ENCODE measurements around the gene SLC12A9.

The SLC12A9 gene

GRCh38 chr7:100818366-100818765 lies 34.1 kb upstream of the SLC12A9 start:
- Histone ChIP-seq H4K91ac (ENCODE audit: low read length) (no peak overlapping the region), H2BK5ac (ENCODE audit: low read depth, low read length, poor library complexity, severe bottlenecking) (no peak overlapping the region), H2BK12ac (ENCODE audit: low read length in 2 of 2) (no peak overlapping the region), H3K27ac (ENCODE audit: low read length, poor library complexity, severe bottlenecking) (no peak overlapping the region), H2BK15ac (ENCODE audit: low read depth, poor library complexity, severe bottlenecking) (no peak overlapping the region), H3K79me1 (replicated peaks; ENCODE audit: low read length, poor library complexity, severe bottlenecking) (peaks cover 40% of the 10 kb centered on the region), H3K14ac (ENCODE audit: low read length in 2 of 2) (no peak overlapping the region), H3K36me3 (ENCODE audit: control insufficient read depth in 1 of 2, insufficient read depth in 2 of 2, low read depth in 1 of 2, low read length in 2 of 2) (peaks cover 59 to 91% of the 10 kb centered on the region in 2 experiments), H3K18ac (ENCODE audit: low read depth in 1 of 2, low read length in 2 of 2) (no peak overlapping the region), H3K23ac (ENCODE audit: low read length in 2 of 2) (no peak overlapping the region), H3K4me3 (ENCODE audit: insufficient read depth in 1 of 2, low read depth in 1 of 2, low read length in 2 of 2) (no peak overlapping the region), H3K4me2 (ENCODE audit: low read length, poor library complexity, severe bottlenecking) (no peak overlapping the region), H3K9ac (ENCODE audit: low read length) (no peak overlapping the region), H2AK5ac (ENCODE audit: low read length, severe bottlenecking) (no peak overlapping the region), H3K4me1 (ENCODE audit: control insufficient read depth, insufficient read depth, low read depth, low read length) (peaks cover 1% of the 10 kb centered on the region), H3K4ac (ENCODE audit: low read depth in 1 of 2, low read length in 2 of 2) (no peak overlapping the region), H2BK120ac (ENCODE audit: low read depth, low read length) (no peak overlapping the region), H2AFZ (ENCODE audit: low read depth, low read length) (no peak overlapping the region), H4K8ac (ENCODE audit: low read length) (no peak overlapping the region), H3K27me3 (ENCODE audit: control insufficient read depth in 1 of 2, insufficient read depth in 1 of 2, low read length in 2 of 2) (no peaks in the 10 kb centered on the region), H3K9me3 (ENCODE audit: control insufficient read depth, low read length) (no peaks in the 10 kb centered on the region)
- 97% methylated on average over 9 of the region's 9 CpGs for WGBS
- no peak for DNase-seq

DNA sequence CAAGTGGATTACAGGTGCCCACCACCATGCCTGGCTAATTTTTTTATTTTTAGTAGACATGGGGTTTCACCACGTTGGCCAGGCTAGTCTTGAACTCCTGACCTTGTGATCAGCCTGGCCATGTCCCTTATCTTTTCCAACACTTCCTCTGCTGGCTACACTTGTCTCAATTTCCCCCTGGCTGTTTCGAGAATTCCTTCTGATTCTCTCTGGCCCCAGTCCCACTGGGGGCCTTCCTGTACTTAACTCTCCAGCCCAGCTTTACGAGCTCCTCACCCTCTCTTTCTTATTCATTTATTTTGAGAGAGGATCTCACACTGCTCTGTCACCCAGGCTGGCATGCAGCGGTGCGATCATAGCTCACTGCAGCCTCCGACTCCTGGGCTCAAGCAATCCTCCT lies 33.7 kb upstream of the SLC12A9 start:
- H2AK5ac ChIP-seq (ENCODE audit: low read length, severe bottlenecking), result no peak overlapping the region
- WGBS, result 93% methylated on average over 6 of the region's 6 CpGs
- no peak overlapping the region for H2BK12ac ChIP-seq (ENCODE audit: low read length in 2 of 2)
- H3K14ac ChIP-seq (ENCODE audit: low read length in 2 of 2), result no peak overlapping the region
- no peak overlapping the region for H2BK15ac ChIP-seq (ENCODE audit: low read depth, poor library complexity, severe bottlenecking)
- no peak overlapping the region for H3K23ac ChIP-seq (ENCODE audit: low read length in 2 of 2)
- no peak overlapping the region for H3K27ac ChIP-seq (ENCODE audit: low read length, poor library complexity, severe bottlenecking)
- no peaks in the 10 kb centered on the region for H3K9me3 ChIP-seq (ENCODE audit: control insufficient read depth, low read length)
- peaks cover 1% of the 10 kb centered on the region for H3K4me1 ChIP-seq (ENCODE audit: control insufficient read depth, insufficient read depth, low read depth, low read length)
- H4K8ac ChIP-seq (ENCODE audit: low read length), result no peak overlapping the region
- H3K4me2 ChIP-seq (ENCODE audit: low read length, poor library complexity, severe bottlenecking), result no peak overlapping the region
- no peak overlapping the region for H3K4ac ChIP-seq (ENCODE audit: low read depth in 1 of 2, low read length in 2 of 2)
- H2AFZ ChIP-seq (ENCODE audit: low read depth, low read length), result no peak overlapping the region
- no peak overlapping the region for H2BK5ac ChIP-seq (ENCODE audit: low read depth, low read length, poor library complexity, severe bottlenecking)
- no peak overlapping the region for H3K9ac ChIP-seq (ENCODE audit: low read length)
- H2BK120ac ChIP-seq (ENCODE audit: low read depth, low read length), result no peak overlapping the region
- H3K36me3 ChIP-seq (ENCODE audit: control insufficient read depth in 1 of 2, insufficient read depth in 2 of 2, low read depth in 1 of 2, low read length in 2 of 2), result peaks cover 59 to 91% of the 10 kb centered on the region in 2 experiments
- DNase-seq, result no peak
- H3K4me3 ChIP-seq (ENCODE audit: insufficient read depth in 1 of 2, low read depth in 1 of 2, low read length in 2 of 2), result no peak overlapping the region
- peaks cover 40% of the 10 kb centered on the region for H3K79me1 ChIP-seq (replicated peaks; ENCODE audit: low read length, poor library complexity, severe bottlenecking)
- H4K91ac ChIP-seq (ENCODE audit: low read length), result no peak overlapping the region
- no peak overlapping the region for H3K18ac ChIP-seq (ENCODE audit: low read depth in 1 of 2, low read length in 2 of 2)
- no peaks in the 10 kb centered on the region for H3K27me3 ChIP-seq (ENCODE audit: control insufficient read depth in 1 of 2, insufficient read depth in 1 of 2, low read length in 2 of 2)

DNA sequence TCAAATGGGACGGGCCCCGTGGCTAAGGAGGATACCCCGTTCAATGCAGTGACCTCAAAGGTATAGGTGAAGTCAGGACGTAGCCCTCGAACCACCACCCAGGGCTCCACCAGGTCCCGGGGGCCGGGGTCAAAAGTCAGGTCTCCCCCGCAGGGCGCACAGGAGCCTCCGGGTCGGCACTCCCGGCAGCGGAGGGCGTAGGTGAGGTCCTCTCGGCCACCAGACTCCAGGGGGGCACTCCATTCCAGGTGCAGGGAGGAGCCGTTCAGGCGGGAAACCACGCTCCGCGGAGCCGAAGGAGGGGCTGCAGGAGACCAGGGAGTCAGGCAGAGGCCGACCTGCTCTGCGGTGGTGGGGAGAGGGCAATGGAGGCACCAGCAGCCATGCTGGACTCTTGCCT lies 32.9 kb upstream of the SLC12A9 start:
- no peak overlapping the region for H2BK15ac ChIP-seq (ENCODE audit: low read depth, poor library complexity, severe bottlenecking)

GRCh38 chr7:100822236-100823139 lies 30.0 kb upstream of the SLC12A9 start:
- H2BK5ac ChIP-seq (ENCODE audit: low read depth, low read length, poor library complexity, severe bottlenecking), result no peak overlapping the region
- no peak overlapping the region for H2AFZ ChIP-seq (ENCODE audit: low read depth, low read length)
- no peaks in the 10 kb centered on the region for H3K9me3 ChIP-seq (ENCODE audit: control insufficient read depth, low read length)
- H3K9ac ChIP-seq (ENCODE audit: low read length), result no peak overlapping the region
- H3K36me3 ChIP-seq (ENCODE audit: control insufficient read depth in 1 of 2, insufficient read depth in 2 of 2, low read depth in 1 of 2, low read length in 2 of 2), result peaks cover 31 to 72% of the 10 kb centered on the region in 2 experiments
- no peak overlapping the region for H4K8ac ChIP-seq (ENCODE audit: low read length)
- H3K4me1 ChIP-seq (ENCODE audit: control insufficient read depth, insufficient read depth, low read depth, low read length), result peaks cover 19% of the 10 kb centered on the region
- no peak for DNase-seq
- no peak overlapping the region for H3K27ac ChIP-seq (ENCODE audit: low read length, poor library complexity, severe bottlenecking)
- H3K18ac ChIP-seq (ENCODE audit: low read depth in 1 of 2, low read length in 2 of 2), result no peak overlapping the region
- no peaks in the 10 kb centered on the region for H3K27me3 ChIP-seq (ENCODE audit: control insufficient read depth in 1 of 2, insufficient read depth in 1 of 2, low read length in 2 of 2)
- H3K23ac ChIP-seq (ENCODE audit: low read length in 2 of 2), result no peak overlapping the region
- no peak overlapping the region for H2BK120ac ChIP-seq (ENCODE audit: low read depth, low read length)
- H3K14ac ChIP-seq (ENCODE audit: low read length in 2 of 2), result no peak overlapping the region
- peaks cover 47% of the 10 kb centered on the region for H3K79me1 ChIP-seq (replicated peaks; ENCODE audit: low read length, poor library complexity, severe bottlenecking)
- H3K4me2 ChIP-seq (ENCODE audit: low read length, poor library complexity, severe bottlenecking), result no peak overlapping the region
- no peak overlapping the region for H3K4me3 ChIP-seq (ENCODE audit: insufficient read depth in 1 of 2, low read depth in 1 of 2, low read length in 2 of 2)
- H2BK12ac ChIP-seq (ENCODE audit: low read length in 2 of 2), result no peak overlapping the region
- H2BK15ac ChIP-seq (ENCODE audit: low read depth, poor library complexity, severe bottlenecking), result no peak overlapping the region
- no peak overlapping the region for H4K91ac ChIP-seq (ENCODE audit: low read length)
- H3K4ac ChIP-seq (ENCODE audit: low read depth in 1 of 2, low read length in 2 of 2), result no peak overlapping the region
- H2AK5ac ChIP-seq (ENCODE audit: low read length, severe bottlenecking), result no peak overlapping the region
- WGBS, result 98% methylated on average over 41 of the region's 43 CpGs

More for the DNA sequence above, 32.9 kb upstream of the SLC12A9 start:
- Histone ChIP-seq H3K14ac (ENCODE audit: low read length in 2 of 2) (no peak overlapping the region), H3K9me3 (ENCODE audit: control insufficient read depth, low read length) (no peaks in the 10 kb centered on the region), H2AFZ (ENCODE audit: low read depth, low read length) (no peak overlapping the region), H2BK5ac (ENCODE audit: low read depth, low read length, poor library complexity, severe bottlenecking) (no peak overlapping the region), H3K9ac (ENCODE audit: low read length) (no peak overlapping the region), H3K27ac (ENCODE audit: low read length, poor library complexity, severe bottlenecking) (no peak overlapping the region), H2AK5ac (ENCODE audit: low read length, severe bottlenecking) (no peak overlapping the region), H2BK12ac (ENCODE audit: low read length in 2 of 2) (no peak overlapping the region), H3K4me1 (ENCODE audit: control insufficient read depth, insufficient read depth, low read depth, low read length) (peaks cover 6% of the 10 kb centered on the region), H3K18ac (ENCODE audit: low read depth in 1 of 2, low read length in 2 of 2) (no peak overlapping the region), H3K4me3 (ENCODE audit: insufficient read depth in 1 of 2, low read depth in 1 of 2, low read length in 2 of 2) (no peak overlapping the region), H3K27me3 (ENCODE audit: control insufficient read depth in 1 of 2, insufficient read depth in 1 of 2, low read length in 2 of 2) (no peaks in the 10 kb centered on the region), H3K4me2 (ENCODE audit: low read length, poor library complexity, severe bottlenecking) (no peak overlapping the region), H2BK120ac (ENCODE audit: low read depth, low read length) (no peak overlapping the region), H4K8ac (ENCODE audit: low read length) (no peak overlapping the region), H4K91ac (ENCODE audit: low read length) (no peak overlapping the region), H3K4ac (ENCODE audit: low read depth in 1 of 2, low read length in 2 of 2) (no peak overlapping the region), H3K79me1 (replicated peaks; ENCODE audit: low read length, poor library complexity, severe bottlenecking) (peaks cover 45% of the 10 kb centered on the region), H3K36me3 (ENCODE audit: control insufficient read depth in 1 of 2, insufficient read depth in 2 of 2, low read depth in 1 of 2, low read length in 2 of 2) (peaks cover 54 to 93% of the 10 kb centered on the region in 2 experiments), H3K23ac (ENCODE audit: low read length in 2 of 2) (peak overlapping the region in 1 of 2 experiments; percentile 43)
- 97% methylated on average over 23 of the region's 23 CpGs for WGBS
- no peak for DNase-seq
